ENCODE results near the gene REV3L.

REV3L gene

DNA sequence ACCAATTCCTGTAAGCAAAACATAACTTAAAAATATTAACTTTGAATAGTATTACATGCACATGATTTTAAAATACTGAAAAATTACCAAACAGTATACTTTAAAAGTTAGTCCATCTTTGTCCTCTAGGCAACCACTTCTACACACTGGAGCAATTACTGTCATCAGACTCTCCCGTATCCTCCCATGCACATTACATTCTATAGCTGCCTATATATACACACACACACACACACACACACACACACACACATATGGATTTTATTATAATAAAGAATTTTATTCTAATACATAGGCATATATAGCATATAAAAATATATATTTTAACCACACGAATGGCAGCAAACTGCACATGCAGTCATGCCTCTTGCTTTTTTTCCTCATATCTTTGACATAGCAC lies 8.2 kb downstream of the REV3L start:
- Histone ChIP-seq H3K27ac (no peak overlapping the region), H3K4me1 (peaks cover 16% of the 10 kb centered on the region), H3K4me2 (ENCODE audit: low read length) (no peak overlapping the region), H2AFZ (no peak overlapping the region), H3K9me3 (ENCODE audit: control insufficient read depth, low read length) (no peaks in the 10 kb centered on the region), H3K36me3 (ENCODE audit: control insufficient read depth, insufficient read depth, low read length) (no peaks in the 10 kb centered on the region), H3K79me2 (peaks cover 39% of the 10 kb centered on the region), H3K4me3 (ENCODE audit: low read depth, low read length) (no peak overlapping the region), H3K9ac (no peak overlapping the region), H3K27me3 (ENCODE audit: control insufficient read depth, insufficient read depth, low read length) (no peaks in the 10 kb centered on the region)
- TF ChIP-seq, protein P1, sequence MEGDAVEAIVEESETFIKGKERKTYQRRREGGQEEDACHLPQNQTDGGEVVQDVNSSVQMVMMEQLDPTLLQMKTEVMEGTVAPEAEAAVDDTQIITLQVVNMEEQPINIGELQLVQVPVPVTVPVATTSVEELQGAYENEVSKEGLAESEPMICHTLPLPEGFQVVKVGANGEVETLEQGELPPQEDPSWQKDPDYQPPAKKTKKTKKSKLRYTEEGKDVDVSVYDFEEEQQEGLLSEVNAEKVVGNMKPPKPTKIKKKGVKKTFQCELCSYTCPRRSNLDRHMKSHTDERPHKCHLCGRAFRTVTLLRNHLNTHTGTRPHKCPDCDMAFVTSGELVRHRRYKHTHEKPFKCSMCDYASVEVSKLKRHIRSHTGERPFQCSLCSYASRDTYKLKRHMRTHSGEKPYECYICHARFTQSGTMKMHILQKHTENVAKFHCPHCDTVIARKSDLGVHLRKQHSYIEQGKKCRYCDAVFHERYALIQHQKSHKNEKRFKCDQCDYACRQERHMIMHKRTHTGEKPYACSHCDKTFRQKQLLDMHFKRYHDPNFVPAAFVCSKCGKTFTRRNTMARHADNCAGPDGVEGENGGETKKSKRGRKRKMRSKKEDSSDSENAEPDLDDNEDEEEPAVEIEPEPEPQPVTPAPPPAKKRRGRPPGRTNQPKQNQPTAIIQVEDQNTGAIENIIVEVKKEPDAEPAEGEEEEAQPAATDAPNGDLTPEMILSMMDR (IDR thresholded peaks at IDR 0.05): no peak

DNA sequence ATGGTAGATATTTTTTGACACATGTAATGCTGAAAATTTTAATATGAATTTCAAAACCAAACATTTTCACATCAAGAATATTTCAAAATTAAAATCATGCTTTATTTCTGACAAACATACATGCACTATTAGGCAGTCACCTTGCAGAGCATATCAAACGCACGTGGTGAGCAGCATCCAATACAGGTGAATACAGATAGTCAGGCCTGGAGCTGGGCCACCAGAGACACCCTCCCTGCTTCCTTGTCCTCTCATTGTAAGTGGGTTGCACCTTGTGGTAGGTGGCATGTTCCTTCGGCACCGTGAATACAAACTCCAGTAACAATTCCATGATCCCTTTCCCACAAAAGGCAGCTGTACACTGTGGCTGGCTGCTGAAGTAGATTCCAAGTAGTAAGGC lies 8.9 kb downstream of the REV3L start:
- TF ChIP-seq, protein P1 (IDR thresholded peaks at IDR 0.05): no peak
- no peak overlapping the region for H3K4me3 ChIP-seq (ENCODE audit: low read depth, low read length)
- peaks cover 16% of the 10 kb centered on the region for H3K4me1 ChIP-seq
- H3K27me3 ChIP-seq (ENCODE audit: control insufficient read depth, insufficient read depth, low read length): no peaks in the 10 kb centered on the region
- H3K27ac ChIP-seq: no peak overlapping the region
- H3K4me2 ChIP-seq (ENCODE audit: low read length): no peak overlapping the region
- no peak overlapping the region for H2AFZ ChIP-seq
- peaks cover 41% of the 10 kb centered on the region for H3K79me2 ChIP-seq
- H3K36me3 ChIP-seq (ENCODE audit: control insufficient read depth, insufficient read depth, low read length): no peaks in the 10 kb centered on the region
- no peaks in the 10 kb centered on the region for H3K9me3 ChIP-seq (ENCODE audit: control insufficient read depth, low read length)
- no peak overlapping the region for H3K9ac ChIP-seq

DNA sequence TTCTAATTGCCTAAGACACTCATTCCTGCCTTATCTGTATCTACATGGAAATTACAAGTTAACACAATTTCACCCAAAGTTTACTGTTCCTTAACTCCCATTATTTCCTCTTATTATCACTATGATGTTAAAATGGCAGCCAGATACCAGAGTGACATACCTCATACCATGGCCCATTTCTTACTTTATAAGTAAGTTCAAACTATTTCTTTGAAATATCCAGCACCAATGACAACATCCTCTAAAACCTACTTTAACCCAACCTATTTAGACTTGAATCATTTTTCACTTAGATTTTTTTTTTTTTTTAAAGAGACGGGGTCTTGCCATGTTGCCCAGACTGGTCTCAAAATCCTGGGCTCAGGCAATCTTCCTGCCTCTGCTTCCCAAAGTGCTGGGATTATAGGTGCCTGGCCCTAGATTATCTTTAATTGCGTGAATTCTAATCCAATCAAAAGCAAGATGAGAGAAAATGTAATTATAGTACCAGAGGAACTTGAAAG lies 10.0 kb downstream of the REV3L start:
- H3K36me3 ChIP-seq (ENCODE audit: control insufficient read depth, insufficient read depth, low read length): no peaks in the 10 kb centered on the region
- no peak overlapping the region for H3K4me3 ChIP-seq (ENCODE audit: low read depth, low read length)
- no peaks in the 10 kb centered on the region for H3K9me3 ChIP-seq (ENCODE audit: control insufficient read depth, low read length)
- H3K9ac ChIP-seq: no peak overlapping the region
- no peak overlapping the region for H3K4me2 ChIP-seq (ENCODE audit: low read length)
- H2AFZ ChIP-seq: no peak overlapping the region
- H3K4me1 ChIP-seq: peaks cover 11% of the 10 kb centered on the region
- H3K27ac ChIP-seq: no peak overlapping the region
- TF ChIP-seq, protein P1 (IDR thresholded peaks at IDR 0.05): no peak
- H3K79me2 ChIP-seq: peaks cover 39% of the 10 kb centered on the region
- no peaks in the 10 kb centered on the region for H3K27me3 ChIP-seq (ENCODE audit: control insufficient read depth, insufficient read depth, low read length)

DNA sequence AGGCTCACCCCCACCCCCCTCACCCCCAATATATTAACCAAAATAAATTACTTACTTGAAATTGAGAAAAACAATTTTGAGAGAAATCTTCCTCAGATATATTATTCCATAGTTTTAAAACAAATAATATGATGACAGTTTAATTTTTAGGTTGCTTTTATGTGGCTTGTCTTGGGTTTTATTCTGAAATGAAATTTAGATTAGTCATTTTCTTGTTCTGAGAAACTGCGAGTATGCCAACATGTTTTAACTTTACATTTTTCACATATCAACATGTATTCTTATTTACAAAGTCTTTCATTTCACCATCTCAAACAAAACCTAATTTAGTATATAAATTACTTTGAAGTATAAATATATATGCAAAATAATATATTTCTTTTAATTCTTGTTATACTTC lies 11.1 kb downstream of the REV3L start:
- peaks cover under 1% of the 10 kb centered on the region for H3K4me1 ChIP-seq
- H3K79me2 ChIP-seq: peaks cover 30% of the 10 kb centered on the region

DNA sequence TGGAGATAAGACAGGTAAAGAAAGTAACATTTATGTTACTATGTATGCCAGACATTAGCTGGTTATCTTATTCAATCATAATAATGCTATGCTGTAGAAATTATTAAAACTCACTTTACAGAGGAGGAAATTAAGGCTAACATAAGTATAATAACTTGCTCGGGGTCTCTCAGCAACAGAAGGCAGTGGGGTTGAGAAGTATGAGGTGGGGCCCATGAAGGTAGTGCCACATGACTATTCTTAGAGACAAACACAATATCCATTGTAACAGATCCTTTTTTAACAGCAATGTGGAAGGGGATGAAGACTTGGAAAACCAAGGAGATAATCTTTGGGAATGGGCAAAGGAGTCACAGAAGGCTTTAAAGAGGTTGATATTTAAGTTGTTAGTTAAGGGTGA lies 11.5 kb downstream of the REV3L start:
- Histone ChIP-seq H3K4me1 (no peaks in the 10 kb centered on the region), H2AFZ (no peak overlapping the region), H3K9ac (no peak overlapping the region), H3K27ac (no peak overlapping the region), H3K27me3 (ENCODE audit: control insufficient read depth, insufficient read depth, low read length) (no peaks in the 10 kb centered on the region), H3K4me2 (ENCODE audit: low read length) (no peak overlapping the region), H3K79me2 (peaks cover 30% of the 10 kb centered on the region), H3K9me3 (ENCODE audit: control insufficient read depth, low read length) (no peaks in the 10 kb centered on the region), H3K4me3 (ENCODE audit: low read depth, low read length) (no peak overlapping the region), H3K36me3 (ENCODE audit: control insufficient read depth, insufficient read depth, low read length) (no peaks in the 10 kb centered on the region)
- TF ChIP-seq, protein P1 (IDR thresholded peaks at IDR 0.05): no peak

More for the DNA sequence above, 11.1 kb downstream of the REV3L start:
- no peak overlapping the region for H3K27ac ChIP-seq
- H3K4me3 ChIP-seq (ENCODE audit: low read depth, low read length): no peak overlapping the region
- H3K27me3 ChIP-seq (ENCODE audit: control insufficient read depth, insufficient read depth, low read length): no peaks in the 10 kb centered on the region
- H2AFZ ChIP-seq: no peak overlapping the region
- no peak overlapping the region for H3K4me2 ChIP-seq (ENCODE audit: low read length)
- TF ChIP-seq, protein P1 (IDR thresholded peaks at IDR 0.05): no peak
- no peaks in the 10 kb centered on the region for H3K36me3 ChIP-seq (ENCODE audit: control insufficient read depth, insufficient read depth, low read length)
- H3K9ac ChIP-seq: no peak overlapping the region
- H3K9me3 ChIP-seq (ENCODE audit: control insufficient read depth, low read length): no peaks in the 10 kb centered on the region
